ENCODE results near the gene PNCK. TPM values are rescaled to one million over a fixed set of nuclear protein-coding genes. Genes with fewer than 3 reads are reported as not detected.
"Not testable (repeated sequence)": the region's sequence is repeated elsewhere in the genome, so short reads cannot be mapped to it uniquely, and the experiment has no call there.

Gene PNCK
- total RNA-seq, 1 experiment from 2014 or later: 26.8 TPM

- H3K27me3 ChIP-seq (ENCODE audit: insufficient read depth, low read length): no peaks in the 10 kb centered on the region
- Mint-ChIP-seq H3K36me3 (ENCODE audit: insufficient read depth in 1 of 3, low read depth in 3 of 3) (peaks cover 14 to 29% (median 21%) of the 10 kb centered on the region in 3 experiments), H3K27me3 (ENCODE audit: low read depth) (peaks cover 2% of the 10 kb centered on the region; the same call in 1 of the 2 replicates), H3K4me3 (peak overlapping the region in 1 of 2 experiments; percentile 24; a peak in 2 of 5 replicates), H3K4me1 (peaks cover 17 to 22% of the 10 kb centered on the region in 2 experiments), H3K9me3 (peaks cover 49 to 52% of the 10 kb centered on the region in 2 experiments), H3K27ac (peak overlapping the region in 1 of 3 experiments; percentile 49; a peak in 2 of 7 replicates)
- H3K23me2 ChIP-seq (ENCODE audit: insufficient read length, low read depth, low read length, poor library complexity, severe bottlenecking): no peaks in the 10 kb centered on the region
- no peak overlapping the region for H3K27ac ChIP-seq (ENCODE audit: insufficient read length, low read depth, low read length)
- H3K4me1 ChIP-seq (ENCODE audit: insufficient read depth, low read length): no peaks in the 10 kb centered on the region
- no peak overlapping the region for H3K4ac ChIP-seq (ENCODE audit: low read depth, low read length)
- no peak overlapping the region for H3K23ac ChIP-seq (ENCODE audit: insufficient read length, low read depth, low read length)
- DNase-seq: peak; percentile 59
- H4K5ac ChIP-seq (ENCODE audit: insufficient read length, low read depth, low read length): no peak overlapping the region
- H3K79me1 ChIP-seq (ENCODE audit: insufficient read depth, low read depth, low read length, poor library complexity, severe bottlenecking): no peaks in the 10 kb centered on the region
- peaks cover 2% of the 10 kb centered on the region for H4K20me1 ChIP-seq (ENCODE audit: control insufficient read depth, insufficient read depth, insufficient read length)
- H3K79me2 ChIP-seq (ENCODE audit: insufficient read depth, low read length): no peaks in the 10 kb centered on the region; the same call in 1 of the 2 replicates
- H3K14ac ChIP-seq (ENCODE audit: insufficient read depth, low read length): no peak overlapping the region
- no peak overlapping the region for H2AFZ ChIP-seq (ENCODE audit: low read length)
- no CpG with 5 or more reads among the region's 21 CpGs for WGBS (ENCODE audit: extremely low coverage, insufficient read length, low lambda C conversion rate)
- H2BK120ac ChIP-seq (ENCODE audit: low read depth, low read length, poor library complexity, severe bottlenecking): no peak overlapping the region
- H2AK5ac ChIP-seq (ENCODE audit: insufficient read length, low read length): no peak overlapping the region
- H3K56ac ChIP-seq (ENCODE audit: insufficient read length, low read depth, low read length): no peak overlapping the region
- H3T11ph ChIP-seq (ENCODE audit: low read length): no peak overlapping the region
- H4K91ac ChIP-seq (ENCODE audit: insufficient read length, low read depth, low read length): no peak overlapping the region
- TF ChIP-seq, protein P1, sequence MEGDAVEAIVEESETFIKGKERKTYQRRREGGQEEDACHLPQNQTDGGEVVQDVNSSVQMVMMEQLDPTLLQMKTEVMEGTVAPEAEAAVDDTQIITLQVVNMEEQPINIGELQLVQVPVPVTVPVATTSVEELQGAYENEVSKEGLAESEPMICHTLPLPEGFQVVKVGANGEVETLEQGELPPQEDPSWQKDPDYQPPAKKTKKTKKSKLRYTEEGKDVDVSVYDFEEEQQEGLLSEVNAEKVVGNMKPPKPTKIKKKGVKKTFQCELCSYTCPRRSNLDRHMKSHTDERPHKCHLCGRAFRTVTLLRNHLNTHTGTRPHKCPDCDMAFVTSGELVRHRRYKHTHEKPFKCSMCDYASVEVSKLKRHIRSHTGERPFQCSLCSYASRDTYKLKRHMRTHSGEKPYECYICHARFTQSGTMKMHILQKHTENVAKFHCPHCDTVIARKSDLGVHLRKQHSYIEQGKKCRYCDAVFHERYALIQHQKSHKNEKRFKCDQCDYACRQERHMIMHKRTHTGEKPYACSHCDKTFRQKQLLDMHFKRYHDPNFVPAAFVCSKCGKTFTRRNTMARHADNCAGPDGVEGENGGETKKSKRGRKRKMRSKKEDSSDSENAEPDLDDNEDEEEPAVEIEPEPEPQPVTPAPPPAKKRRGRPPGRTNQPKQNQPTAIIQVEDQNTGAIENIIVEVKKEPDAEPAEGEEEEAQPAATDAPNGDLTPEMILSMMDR (conservative IDR thresholded peaks at IDR 0.05): no peak
- H4K8ac ChIP-seq (replicated peaks; ENCODE audit: insufficient read length, low read depth, low read length): no peak overlapping the region
- no peak overlapping the region for H3K4me2 ChIP-seq (ENCODE audit: insufficient read depth, insufficient read length, low read length)
- no peak overlapping the region for H3K9ac ChIP-seq (ENCODE audit: extremely low read depth, insufficient read length, low read length)
- H2BK15ac ChIP-seq (ENCODE audit: low read depth, low read length): no peak overlapping the region
- H2BK5ac ChIP-seq (ENCODE audit: insufficient read length, low read length): no peak overlapping the region
- no peak overlapping the region for H3K18ac ChIP-seq (ENCODE audit: insufficient read length, low read depth, low read length)
- peaks cover 6% of the 10 kb centered on the region for H3K9me3 ChIP-seq (ENCODE audit: control insufficient read depth, low read depth, low read length)
- no peak overlapping the region for H2BK20ac ChIP-seq (ENCODE audit: low read depth, low read length, poor library complexity, severe bottlenecking)
- no peak overlapping the region for H2BK12ac ChIP-seq (ENCODE audit: insufficient read length, low read depth, low read length)
These were observed 11.0 kb upstream of the PNCK start for GRCh38 chrX:153684467-153685155.

DNA sequence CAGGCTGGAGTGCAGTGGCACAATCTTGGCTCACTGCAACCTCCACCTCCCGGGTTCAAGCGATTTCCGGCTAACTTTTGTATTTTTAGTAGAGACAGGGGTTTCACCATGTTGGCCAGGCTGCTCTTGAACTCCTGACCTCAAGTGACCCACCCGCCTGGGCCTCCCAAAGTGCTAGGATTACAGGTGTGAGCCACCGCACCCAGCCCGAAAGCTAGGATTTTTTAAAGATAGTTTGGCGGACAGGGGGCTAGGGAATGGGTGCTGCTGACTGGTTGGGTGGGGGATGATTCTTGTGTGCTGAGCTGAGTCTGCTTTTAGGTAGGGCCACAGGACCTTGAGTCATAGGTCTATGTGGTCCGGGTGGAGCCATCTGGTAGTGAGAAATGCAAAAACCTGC is 9.9 kb upstream of the PNCK start:
- H3K9me3 Mint-ChIP-seq: peaks cover 56 to 61% of the 10 kb centered on the region in 2 experiments
- H3K23ac ChIP-seq (ENCODE audit: insufficient read length, low read depth, low read length); H3K4me2 ChIP-seq (ENCODE audit: insufficient read depth, insufficient read length, low read length); H2BK15ac ChIP-seq (ENCODE audit: low read depth, low read length); H3K14ac ChIP-seq (ENCODE audit: insufficient read depth, low read length); H3K23me2 ChIP-seq (ENCODE audit: insufficient read length, low read depth, low read length, poor library complexity, severe bottlenecking); H3K79me2 ChIP-seq (ENCODE audit: insufficient read depth, low read length); H4K20me1 ChIP-seq (ENCODE audit: control insufficient read depth, insufficient read depth, insufficient read length); H2BK120ac ChIP-seq (ENCODE audit: low read depth, low read length, poor library complexity, severe bottlenecking); H2BK5ac ChIP-seq (ENCODE audit: insufficient read length, low read length); H3K9ac ChIP-seq (ENCODE audit: extremely low read depth, insufficient read length, low read length); H2AK5ac ChIP-seq (ENCODE audit: insufficient read length, low read length); H3K56ac ChIP-seq (ENCODE audit: insufficient read length, low read depth, low read length); H3K4me1 ChIP-seq (ENCODE audit: insufficient read depth, low read length); H3K18ac ChIP-seq (ENCODE audit: insufficient read length, low read depth, low read length); H4K8ac ChIP-seq (replicated peaks; ENCODE audit: insufficient read length, low read depth, low read length); H3K4ac ChIP-seq (ENCODE audit: low read depth, low read length); H2AFZ ChIP-seq (ENCODE audit: low read length); H3K27me3 Mint-ChIP-seq (ENCODE audit: low read depth); H2BK12ac ChIP-seq (ENCODE audit: insufficient read length, low read depth, low read length); H3K27me3 ChIP-seq (ENCODE audit: insufficient read depth, low read length); H3T11ph ChIP-seq (ENCODE audit: low read length); H4K5ac ChIP-seq (ENCODE audit: insufficient read length, low read depth, low read length); H4K91ac ChIP-seq (ENCODE audit: insufficient read length, low read depth, low read length); H2BK20ac ChIP-seq (ENCODE audit: low read depth, low read length, poor library complexity, severe bottlenecking); H3K27ac ChIP-seq (ENCODE audit: insufficient read length, low read depth, low read length); H3K9me3 ChIP-seq (ENCODE audit: control insufficient read depth, low read depth, low read length); H3K79me1 ChIP-seq (ENCODE audit: insufficient read depth, low read depth, low read length, poor library complexity, severe bottlenecking): not testable (repeated sequence)
- 0 out of 5 replicates have a peak overlapping the region, but pooled peaks of 1 of the 2 experiments have one; percentile 42 for H3K4me3 Mint-ChIP-seq
- peaks cover 17 to 22% of the 10 kb centered on the region in 2 experiments for H3K4me1 Mint-ChIP-seq
- DNase-seq: peak; percentile 22
- H3K36me3 Mint-ChIP-seq (ENCODE audit: insufficient read depth in 1 of 3, low read depth in 3 of 3): peaks cover 14 to 28% (median 25%) of the 10 kb centered on the region in 3 experiments
- H3K27ac Mint-ChIP-seq: peak overlapping the region in 1 of 3 experiments; percentile 87; a peak in 2 of 7 replicates
- WGBS (ENCODE audit: extremely low coverage, insufficient read length, low lambda C conversion rate): no CpG with 5 or more reads among the region's 8 CpGs
